NCI-H2171 (cell line): ENCODE measurements around the gene LARP1.

Source experiments
- DNase-seq: peaks from one replicate; lab custom pipeline; 2025; lab: John Stamatoyannopoulos, UW

The LARP1 gene

DNA sequence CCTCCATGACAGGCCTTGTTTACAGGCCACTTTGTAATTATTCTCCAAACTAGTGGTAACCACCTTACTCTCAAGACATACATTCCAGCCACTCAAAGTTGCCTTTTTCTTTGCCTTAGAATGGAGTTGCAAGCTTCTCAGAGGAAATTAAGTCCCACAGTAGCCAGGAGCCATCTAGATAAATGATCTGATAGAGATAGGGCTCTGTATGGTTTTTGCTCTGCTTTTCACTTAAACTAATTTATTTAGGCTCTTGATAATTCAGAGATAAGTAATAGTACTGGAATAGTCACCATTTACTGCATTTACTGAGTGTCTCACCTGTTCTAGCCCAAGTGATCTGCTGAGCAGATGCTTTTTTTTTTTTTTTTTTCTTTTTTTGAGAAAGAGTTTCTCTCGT is 7.5 kb downstream of the LARP1 start:
- DNase-seq = no peak

DNA sequence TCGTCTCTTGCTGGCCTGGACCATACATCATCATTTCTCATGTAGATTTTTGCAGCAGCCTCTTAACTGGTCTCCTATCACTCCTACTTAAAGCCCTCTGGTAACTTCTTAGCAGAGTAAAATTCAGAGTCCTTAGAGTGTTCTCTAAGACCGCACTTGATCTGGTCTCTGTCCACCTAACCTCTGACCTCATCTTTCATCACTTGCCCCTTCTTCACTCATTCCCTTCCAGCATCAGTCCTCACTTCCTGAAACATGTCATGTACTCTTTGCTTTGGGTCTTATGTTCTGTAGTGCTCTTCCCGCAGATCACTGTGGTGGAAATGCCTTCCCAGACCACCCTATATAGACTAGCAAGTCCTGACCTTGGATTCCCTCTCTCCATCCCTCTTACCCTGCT is 9.8 kb downstream of the LARP1 start:
- DNase-seq = no peak

DNA sequence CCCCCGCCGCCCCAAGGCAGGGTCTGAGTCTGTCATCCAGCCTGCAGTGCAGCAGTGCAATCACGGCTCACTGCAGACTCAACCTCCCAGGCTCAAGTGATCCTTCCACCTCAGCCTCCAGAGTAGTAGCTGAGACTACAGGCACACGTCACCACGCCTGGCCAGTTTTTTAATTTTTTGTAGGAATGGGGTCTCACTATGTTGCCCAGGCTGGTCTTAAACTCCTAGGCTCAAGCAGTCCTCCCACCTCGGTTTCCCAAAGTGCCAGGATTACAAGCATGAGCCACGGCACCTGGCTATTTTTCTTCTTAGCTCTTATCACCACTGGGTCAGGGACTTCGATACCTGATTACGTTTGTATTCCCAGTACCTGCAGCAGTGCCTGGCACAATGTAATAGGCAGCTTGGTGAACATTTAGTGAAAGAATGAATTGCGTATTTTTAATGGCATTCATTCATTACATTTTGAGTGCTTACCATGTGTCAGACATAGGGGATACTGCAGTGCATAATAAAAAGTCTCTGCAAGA is 10.3 kb downstream of the LARP1 start:
- DNase-seq = no peak

DNA sequence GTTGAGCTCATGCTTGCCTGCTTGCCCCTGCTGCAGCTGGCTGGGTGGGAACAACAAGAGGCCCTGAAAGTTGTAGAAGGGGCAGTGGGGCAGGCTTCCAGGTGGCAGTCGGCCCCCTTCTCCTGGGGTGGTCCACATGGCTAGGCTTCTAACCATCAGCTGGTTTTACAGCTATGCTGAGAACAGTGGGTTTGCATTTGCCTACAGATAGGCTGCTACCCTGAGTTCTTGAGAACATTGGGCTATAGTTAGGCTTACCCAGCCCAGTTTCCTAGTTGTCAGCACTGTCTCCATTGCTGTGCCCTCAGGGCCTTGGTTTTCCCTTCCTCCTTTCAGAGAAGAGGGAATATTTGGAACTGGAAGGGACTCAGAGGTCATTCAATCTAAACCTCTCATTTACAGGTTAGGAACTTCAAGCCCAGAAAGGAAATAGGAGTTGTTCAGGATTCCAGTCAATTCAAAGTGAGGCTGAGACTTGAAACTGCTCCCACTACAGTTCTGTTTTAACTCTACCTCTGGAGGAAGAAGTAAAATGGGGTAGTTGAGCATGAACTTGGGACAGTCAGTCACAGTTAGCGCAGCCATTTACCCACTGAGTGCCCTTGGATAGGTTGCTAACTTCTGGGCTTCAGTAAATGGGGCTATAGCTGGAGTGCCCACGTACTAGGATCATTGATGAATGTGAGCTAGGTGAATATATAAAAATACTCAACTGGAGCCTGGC is 11.5 kb downstream of the LARP1 start:
- DNase-seq = no peak

DNA sequence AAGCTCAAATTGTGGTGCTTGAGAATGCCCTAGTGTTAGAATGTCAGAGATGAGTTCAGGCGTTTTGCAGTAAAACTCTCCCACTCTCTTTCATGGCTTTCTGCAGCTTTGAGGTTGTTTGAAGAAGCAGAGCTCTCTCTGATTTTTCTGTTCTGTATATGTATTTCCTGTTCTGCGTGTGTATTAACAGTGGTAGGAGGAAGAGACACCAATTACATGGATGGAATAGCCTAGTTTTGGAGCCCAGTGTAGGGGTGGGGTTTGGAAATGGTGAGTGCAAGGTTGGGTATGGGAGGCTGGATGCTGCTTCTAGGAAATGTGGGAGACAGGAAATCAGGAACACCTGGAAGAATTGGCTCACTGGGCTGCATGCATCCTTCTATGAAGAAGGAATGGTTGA is 12.4 kb downstream of the LARP1 start:
- no peak for DNase-seq

DNA sequence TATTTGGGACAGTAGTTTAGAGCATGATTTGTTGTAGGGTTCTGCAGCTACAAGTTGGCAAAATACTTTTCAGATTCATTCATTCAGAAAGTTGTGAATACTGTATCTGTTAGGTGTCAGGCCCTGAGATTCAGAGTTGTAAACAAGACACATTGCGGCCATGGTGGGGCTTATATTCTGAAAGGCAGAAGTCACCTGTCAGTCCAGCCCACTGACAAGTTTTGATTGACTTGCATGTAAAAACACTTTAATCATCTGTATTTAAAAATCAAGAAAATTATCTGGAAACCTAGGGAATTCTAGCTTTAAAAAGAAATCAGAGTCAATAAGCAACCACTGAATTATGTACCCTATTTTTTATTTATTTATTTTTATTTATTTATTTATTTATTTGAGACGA is 13.0 kb downstream of the LARP1 start:
- DNase-seq = no peak

DNA sequence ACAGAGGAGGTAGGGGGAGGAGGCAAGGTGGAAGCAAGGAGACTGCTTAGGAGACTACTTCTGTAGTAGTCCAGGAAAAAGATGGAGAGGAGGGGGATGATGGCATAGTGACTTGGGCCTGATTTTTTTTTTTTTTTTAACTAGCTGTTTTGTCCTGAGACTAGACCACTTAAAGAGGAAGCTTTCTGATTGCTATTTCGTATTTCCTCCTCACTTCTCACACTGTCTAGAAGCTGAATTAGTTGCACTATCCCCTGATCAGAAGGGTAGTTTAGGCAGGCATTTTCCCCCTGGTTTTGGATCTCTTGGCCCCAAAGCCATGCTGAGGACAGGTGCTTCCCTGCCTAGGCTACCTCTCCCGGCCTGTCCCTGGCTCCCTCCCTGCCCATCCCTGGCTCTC is 14.9 kb downstream of the LARP1 start:
- no peak for DNase-seq

DNA sequence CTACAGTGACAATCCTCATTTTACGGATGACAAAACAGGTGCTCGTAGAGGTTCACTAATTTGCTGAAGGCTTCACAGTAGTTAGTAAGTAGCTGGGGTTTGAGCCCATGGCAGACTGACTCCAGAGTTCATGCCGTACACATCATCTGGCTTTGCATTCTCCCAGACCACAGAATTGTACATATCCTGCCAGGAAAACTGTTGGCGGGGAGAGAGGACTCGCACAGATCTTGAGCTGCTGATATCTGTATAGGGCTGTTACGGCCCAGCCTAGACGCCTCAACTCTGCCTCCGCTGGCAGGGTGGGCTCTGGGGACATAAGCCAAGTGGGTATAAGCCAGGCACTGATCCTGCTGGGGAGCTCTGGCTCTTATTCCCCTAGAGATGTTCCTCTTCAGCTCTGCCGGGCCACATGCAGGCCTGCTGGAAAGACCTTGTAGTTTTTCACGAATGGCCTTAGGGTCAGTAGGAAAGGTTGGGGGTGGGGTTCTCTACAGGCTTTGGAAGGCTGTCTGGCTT is 16.3 kb downstream of the LARP1 start:
- DNase-seq = no peak

DNA sequence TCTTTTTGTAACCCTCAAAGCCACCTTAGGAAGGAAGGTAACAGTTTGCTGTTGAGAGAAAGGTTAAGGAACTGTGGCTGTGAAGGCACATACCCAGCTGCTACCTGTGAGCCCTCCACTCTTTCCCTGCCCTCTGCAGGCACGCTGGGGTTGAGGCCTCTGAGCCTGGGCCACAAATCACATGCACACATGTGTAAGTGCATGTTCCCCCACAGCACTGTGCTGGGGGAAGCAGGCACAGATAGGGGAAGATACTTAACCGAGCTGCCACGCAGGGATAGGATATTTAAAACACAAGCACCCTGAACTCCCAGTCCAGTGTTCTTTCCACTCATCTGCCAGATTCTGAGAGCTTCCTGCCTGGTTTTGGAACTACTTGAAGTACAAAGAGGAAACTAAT is 18.1 kb downstream of the LARP1 start:
- no peak for DNase-seq

DNA sequence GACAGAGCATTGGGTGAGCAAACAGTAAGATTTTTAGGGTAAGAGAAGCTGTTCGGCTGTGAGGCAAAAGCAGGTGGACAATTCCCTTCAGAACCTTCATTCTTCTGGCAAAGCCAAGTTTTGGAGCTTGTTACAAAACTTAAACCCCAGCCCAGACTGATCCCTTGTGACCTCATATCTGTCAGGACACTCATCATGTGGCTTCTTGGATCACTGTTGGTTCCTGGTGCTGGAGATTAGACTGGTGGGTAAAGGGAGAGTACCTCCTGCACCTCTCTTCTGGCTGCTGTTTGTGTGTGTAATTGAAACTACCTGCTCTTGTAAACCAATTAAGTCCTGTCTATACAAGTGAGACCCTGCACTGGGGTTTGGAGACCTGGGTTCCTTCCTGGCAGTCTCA is 21.0 kb downstream of the LARP1 start:
- DNase-seq = no peak

DNA sequence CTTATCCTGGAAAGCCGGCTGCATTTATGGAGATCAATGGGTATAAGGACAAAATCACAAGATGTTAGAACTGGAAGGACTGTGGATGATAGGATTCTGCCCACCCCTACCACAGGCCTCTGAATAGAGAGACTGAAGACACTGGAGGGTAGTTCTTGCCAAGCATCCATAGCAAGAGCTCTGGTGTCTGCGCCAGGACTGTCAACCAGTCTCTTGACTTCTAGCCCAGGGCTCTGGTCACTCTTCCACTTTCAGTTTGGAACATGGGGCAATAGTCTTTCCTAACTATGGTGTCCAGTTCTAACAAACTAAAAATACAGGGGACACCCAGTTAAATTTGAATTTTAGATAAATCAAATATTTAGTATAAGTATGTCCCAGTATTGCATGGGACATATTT is 23.4 kb downstream of the LARP1 start:
- DNase-seq = no peak

DNA sequence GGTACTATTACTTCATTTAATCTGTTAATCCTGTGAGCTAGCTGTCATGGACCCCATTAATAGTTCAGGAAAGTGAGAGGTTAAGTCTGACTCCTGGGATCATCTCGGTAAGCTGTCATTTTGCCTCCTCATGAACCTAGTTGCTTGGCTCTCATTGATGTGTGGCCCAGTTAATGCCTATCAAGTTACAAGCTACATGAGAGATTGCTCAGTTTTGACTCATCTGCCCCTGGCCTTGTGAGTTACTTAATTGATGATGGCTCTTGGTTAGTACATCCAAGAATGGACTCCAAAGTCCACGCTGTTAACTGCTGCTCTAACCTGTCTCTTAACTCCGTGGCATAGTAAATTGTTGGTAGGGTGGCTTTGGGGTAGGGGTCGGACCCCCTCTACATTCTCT is 23.9 kb downstream of the LARP1 start:
- no peak for DNase-seq

DNA sequence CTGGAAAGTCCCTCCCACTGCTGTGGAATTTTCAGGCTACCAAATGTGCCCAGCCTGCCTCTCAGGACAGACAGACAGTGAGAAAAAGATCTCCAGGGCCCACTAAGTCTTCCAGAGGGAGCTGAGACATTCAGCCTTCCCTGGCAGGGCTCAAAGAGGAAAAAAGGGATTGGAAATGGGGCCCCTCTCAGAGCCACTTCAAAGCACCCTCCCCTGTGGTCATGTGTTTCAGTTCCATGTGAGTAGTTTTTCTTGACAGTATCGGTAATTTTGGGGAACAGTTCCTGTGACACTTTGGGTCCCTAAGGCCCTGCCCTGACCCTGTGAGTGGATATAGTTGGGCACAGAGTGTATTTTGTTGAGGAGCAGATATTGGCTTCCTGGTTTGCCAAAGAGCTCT is 25.0 kb downstream of the LARP1 start:
- no peak for DNase-seq

DNA sequence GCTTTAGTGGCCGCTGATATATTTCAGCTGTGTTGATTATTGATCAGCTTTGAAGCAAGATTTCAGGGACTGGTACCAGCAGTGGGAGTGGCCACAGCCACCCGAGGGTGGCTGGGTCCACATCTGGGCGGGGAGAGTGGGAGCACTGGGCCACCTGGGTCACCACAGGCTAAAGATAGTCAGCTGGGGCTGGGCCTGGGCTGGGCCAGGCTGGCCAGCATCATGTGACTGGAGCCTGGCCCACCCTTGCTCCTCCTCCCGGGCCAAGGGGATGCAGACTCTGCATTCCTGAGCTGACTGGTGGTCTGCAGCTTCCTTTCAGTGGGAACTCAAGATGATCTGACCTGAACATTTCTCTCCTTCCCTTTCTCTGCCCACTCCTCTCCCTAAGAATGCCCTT is 27.1 kb downstream of the LARP1 start:
- no peak for DNase-seq

DNA sequence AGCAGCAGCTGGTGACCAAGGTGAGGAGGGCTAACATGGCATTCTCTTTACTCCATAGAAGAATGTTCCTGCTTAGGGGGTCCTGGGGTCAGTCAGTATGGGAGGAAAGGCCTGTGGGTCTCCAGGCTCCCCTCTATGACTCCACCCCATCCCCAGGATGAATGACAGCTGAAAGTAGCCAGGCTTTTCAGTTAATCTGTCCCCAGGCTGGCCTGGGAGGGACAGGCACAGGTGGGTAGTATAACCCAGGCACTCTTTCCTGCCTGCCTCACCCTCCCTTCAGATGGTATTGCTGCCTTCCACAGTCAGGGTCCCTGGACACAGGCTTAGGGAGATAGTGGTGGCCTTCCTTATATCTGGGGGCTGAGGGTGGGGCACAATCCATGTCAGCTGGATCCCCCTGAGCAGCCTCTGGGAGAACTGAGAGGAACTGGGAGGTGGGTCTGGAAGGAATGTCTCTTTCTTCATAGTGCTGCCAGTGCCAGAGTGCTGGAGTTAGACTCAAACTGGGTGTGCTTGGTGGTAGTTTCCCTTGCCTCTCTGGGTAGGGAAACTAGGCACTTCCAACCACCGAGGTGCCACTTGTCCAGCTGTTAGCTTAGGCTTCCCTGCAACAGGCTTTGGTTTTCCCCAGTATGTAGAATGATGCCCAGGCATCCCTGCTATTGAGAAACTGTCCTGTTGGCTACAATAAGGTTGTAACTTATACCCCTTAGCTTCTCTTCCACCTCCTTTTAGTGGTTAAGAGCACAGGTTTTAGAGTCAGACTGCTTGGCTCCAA is 27.8 kb downstream of the LARP1 start:
- DNase-seq = no peak

DNA sequence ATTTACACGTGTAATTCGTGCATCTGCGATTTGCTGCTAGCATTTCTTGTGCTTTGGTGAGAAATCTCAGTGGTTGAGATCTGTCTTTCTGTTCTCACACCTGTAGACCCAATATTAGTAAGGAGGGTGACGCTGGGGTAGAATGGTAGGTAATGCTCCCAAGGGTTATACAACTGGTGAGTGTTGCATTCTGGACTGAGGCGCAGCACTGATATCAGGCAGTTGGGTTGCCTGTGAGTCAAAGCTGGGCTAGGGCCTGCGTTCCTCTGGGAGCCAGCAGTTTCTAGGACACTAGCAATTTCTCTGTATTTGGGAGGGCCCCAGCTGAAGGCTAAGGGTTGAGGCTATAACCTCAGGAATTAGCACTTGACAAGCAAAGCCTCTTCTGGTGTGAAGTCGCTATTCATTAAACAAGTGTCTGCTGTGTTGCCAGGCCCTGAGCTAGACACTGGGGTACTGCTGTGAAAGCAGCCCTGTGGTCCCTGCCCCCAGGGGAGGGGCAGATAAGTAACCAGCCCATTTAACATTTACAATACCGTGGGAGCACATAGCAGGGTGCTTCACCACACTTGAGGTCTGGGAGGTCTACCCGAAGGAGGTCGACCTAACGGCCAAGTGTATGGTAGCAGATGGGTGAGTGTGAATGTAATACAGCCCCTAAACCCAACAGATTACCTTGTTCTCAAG is 28.7 kb downstream of the LARP1 start:
- no peak for DNase-seq

DNA sequence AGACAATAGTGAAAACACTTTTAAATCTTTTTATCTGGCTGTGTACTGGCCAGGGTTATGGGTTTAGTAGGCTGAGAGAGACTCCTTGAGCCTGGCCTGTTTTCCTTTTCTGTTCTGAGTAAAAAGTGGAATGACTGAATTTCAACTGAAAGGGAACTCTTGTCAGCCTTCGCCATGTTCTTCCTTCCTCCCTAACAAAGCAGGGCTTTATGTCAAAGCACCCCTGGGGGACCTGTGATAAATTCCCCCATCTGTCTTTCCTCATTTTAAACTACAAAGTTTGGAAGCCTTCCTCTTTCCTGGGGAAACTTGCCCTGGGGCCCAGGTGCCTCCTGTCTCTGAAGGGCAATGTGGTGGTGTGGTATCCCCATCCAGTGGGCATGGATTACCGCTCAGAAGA is 29.7 kb downstream of the LARP1 start:
- DNase-seq = no peak

DNA sequence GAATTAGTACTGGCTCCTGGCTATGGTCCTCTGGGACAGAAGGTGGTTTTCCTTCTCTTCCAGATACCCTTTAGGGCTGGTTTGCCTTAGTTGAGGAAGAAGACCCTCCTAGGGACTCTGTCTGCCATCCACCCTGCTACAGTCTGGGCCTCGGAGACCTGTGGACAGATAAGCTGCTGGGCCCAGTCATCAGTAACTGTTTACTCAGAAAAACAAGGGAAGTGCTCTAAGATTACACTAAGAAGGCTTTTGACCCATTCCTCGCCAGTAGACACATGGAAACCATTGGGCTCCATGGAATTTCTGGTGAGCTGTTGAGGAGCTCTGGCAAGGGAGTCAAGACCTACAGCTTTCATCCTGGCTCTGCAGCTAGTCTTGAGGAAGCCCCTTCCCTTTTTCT is 31.2 kb downstream of the LARP1 start:
- no peak for DNase-seq

DNA sequence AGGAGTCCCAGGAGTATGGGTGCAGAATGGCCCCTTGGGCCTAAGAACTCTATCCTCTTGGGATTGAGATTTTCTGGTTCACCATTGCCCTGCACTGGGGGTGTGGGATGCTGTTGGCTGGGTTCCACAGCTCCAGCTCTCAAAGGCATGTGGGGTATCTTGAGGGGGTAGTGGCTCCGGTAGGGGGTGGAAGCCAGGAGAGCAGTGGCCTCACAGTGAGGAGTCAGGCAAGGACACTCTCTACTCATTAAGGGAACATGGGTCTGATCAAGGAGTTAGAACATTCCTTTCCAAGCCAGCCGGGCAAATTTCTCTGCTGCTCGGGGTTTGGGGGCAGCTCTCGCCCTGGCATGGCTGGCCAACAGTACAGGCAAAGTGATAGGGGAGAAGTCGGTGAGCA is 33.0 kb downstream of the LARP1 start:
- DNase-seq = no peak

DNA sequence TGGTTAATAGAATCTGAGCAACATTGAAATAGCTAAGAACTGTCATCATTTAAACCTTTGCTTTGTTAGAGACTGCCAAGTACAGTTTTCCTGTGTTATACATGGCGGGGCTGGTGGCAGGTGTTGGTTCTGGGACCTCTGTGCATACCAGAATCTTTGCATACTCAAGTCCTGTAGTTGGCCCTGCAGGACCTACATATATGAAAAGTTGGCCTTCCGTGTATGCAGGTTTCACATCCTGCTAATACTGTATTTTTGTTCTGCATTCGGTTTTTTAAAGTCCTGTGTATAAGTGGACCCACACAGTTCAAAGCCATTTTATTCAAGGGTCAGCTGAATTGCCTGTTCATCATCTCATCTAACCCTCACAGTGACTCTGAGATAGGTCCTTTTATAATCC is 36.4 kb downstream of the LARP1 start:
- no peak for DNase-seq

DNA sequence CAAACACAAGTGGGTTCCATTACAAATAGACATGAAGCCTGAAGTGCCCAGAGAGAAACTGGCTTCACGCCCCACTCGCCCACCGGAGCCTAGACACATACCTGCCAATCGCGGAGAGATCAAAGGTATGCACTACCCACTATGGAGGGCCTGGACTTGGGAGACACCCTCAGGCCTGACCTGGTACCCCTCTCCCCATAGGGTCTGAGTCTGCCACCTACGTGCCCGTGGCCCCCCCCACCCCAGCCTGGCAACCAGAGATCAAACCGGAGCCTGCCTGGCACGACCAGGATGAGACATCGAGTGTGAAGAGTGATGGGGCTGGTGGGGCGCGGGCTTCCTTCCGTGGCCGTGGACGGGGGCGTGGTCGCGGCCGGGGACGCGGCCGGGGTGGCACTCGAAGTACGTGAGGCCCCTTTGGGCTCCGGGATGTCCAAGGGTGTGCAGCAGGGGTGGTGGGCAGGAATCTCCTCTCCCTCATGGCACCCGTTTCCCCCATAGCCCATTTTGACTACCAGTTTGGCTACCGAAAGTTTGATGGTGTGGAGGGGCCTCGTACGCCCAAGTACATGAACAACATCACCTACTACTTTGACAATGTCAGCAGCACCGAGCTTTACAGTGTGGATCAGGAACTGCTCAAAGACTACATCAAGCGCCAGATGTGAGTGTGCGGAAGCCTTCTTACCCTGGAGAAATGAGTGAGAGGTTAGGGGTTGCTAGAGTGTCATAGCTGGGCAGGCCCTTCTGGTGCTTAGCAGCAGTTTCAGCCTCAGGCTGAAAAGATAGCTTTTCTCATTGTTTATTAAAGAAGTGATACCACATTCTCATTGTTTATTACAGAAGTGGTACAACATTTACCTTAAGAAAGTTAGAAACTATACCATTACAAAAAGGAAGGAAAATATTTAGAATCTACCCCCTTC is 38.7 kb downstream of the LARP1 start:
- DNase-seq = no peak
